Measurements from ENCODE around the gene LYRM1. TPM values are rescaled to one million over a fixed set of nuclear protein-coding genes. Genes with fewer than 3 reads are reported as not detected.
A peak's percentile ranks its signal among the peaks of the same experiment; 100 is the strongest.

LYRM1 gene
- total and polyA plus RNA-seq, 4 donors, result 27.8 to 50.5 (median 31.1) TPM

DNA sequence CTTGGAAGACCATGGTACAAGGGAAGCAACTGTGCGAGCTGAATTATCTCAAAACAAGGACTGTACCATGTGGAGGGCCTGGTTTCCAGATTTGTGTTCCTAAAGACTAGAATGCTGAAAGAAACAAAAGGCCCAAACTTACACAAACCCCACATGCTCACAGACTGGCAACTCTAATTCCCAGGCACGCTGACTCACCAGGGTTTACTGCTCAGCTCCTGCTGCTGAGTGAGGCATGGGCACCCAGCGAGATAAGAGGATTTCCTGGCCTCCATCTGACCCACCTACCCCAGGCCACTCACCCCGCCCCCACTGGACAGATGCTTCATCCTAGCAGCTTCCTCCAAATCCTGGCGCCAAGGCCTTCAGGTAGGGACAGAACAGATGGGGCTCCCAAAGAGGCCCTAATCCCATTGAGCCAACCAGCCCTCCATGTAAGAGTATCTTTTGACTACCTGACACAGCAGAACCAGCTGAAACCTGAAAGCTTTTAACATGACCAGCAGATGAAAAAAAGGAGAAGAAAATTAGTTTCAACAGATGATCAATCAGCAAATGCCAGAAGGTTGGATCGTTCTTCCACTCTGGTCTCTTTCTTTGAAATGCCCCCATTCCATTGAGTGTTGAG lies 34.3 kb upstream of the LYRM1 start:
- Histone ChIP-seq H3K9ac (ENCODE audit: insufficient read depth in 1 of 2, low read length in 2 of 2) (peak overlapping the region in 1 of 2 donors; percentile 23), H3K4me1 (ENCODE audit: control insufficient read depth in 5 of 5, insufficient read depth in 5 of 5, low read length in 5 of 5) (peaks cover 6 to 57% (median 53%) of the 10 kb centered on the region in 5 donors), H3K36me3 (ENCODE audit: control insufficient read depth in 4 of 4, insufficient read depth in 4 of 4, low read length in 4 of 4) (peaks cover 4 to 10% (median 6%) of the 10 kb centered on the region in 4 donors), H3K4me3 (no peak overlapping the region), H3K27me3 (ENCODE audit: control insufficient read depth in 3 of 3, insufficient read depth in 3 of 3, low read length in 2 of 3) (no peaks in the 10 kb centered on the region), H3K9me3 (ENCODE audit: control insufficient read depth in 4 of 4, insufficient read depth in 3 of 4, low read length in 3 of 4) (peaks cover 0 to 4% (median 0%) of the 10 kb centered on the region in 4 donors), H3K27ac (ENCODE audit: low read depth in 1 of 2, low read length in 1 of 2) (peak overlapping the region in 1 of 2 donors; percentile 47)
- ATAC-seq (ENCODE audit: insufficient read depth, low FRiP score) (peak; percentile 8), DNase-seq (no peak)
- WGBS, 2 donors, result 71 to 73% methylated on average over 6 of the region's 6 CpGs
- TF ChIP-seq CTCF (IDR thresholded peaks at IDR 0.05; ENCODE audit: control extremely low read depth, extremely low read depth), result no peak

DNA sequence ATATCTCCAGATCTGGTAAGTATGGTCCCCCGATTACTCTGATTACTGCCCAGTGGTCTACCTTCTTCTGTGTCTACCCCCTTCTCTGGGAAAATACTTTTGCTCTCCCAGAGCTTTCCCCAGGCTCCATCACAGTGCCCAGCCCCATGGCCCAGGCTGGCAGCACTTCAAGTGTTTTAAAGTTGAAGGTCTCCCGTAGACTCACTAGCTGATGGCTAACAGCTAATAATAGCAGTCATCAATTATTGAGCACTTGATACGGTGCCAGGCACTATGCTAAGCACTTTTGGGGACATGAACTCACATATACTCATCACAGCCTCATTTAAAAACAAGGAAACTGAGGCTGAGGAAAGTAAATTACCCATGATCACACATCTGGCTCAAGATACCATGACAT lies 33.8 kb upstream of the LYRM1 start:
- no peaks in the 10 kb centered on the region for H3K27me3 ChIP-seq (ENCODE audit: control insufficient read depth in 3 of 3, insufficient read depth in 3 of 3, low read length in 2 of 3)
- H3K9ac ChIP-seq (ENCODE audit: insufficient read depth in 1 of 2, low read length in 2 of 2), result no peak overlapping the region
- ATAC-seq (ENCODE audit: insufficient read depth, low FRiP score) (no peak), DNase-seq (peak in 2 of 3 donors; percentile 38 to 58)
- H3K36me3 ChIP-seq (ENCODE audit: control insufficient read depth in 4 of 4, insufficient read depth in 4 of 4, low read length in 4 of 4), result peaks cover 0 to 8% (median 4%) of the 10 kb centered on the region in 4 donors
- no peak overlapping the region for H3K27ac ChIP-seq (ENCODE audit: low read depth in 1 of 2, low read length in 1 of 2)
- H3K4me1 ChIP-seq (ENCODE audit: control insufficient read depth in 5 of 5, insufficient read depth in 5 of 5, low read length in 5 of 5), result peaks cover 9 to 62% (median 57%) of the 10 kb centered on the region in 5 donors
- no peak for TF ChIP-seq CTCF (IDR thresholded peaks at IDR 0.05; ENCODE audit: control extremely low read depth, extremely low read depth)
- 66 to 87% methylated on average over 3 of the region's 3 CpGs for WGBS, 2 donors
- H3K9me3 ChIP-seq (ENCODE audit: control insufficient read depth in 4 of 4, insufficient read depth in 3 of 4, low read length in 3 of 4), result peaks cover 0 to 4% (median 0%) of the 10 kb centered on the region in 4 donors
- H3K4me3 ChIP-seq, result no peak overlapping the region

DNA sequence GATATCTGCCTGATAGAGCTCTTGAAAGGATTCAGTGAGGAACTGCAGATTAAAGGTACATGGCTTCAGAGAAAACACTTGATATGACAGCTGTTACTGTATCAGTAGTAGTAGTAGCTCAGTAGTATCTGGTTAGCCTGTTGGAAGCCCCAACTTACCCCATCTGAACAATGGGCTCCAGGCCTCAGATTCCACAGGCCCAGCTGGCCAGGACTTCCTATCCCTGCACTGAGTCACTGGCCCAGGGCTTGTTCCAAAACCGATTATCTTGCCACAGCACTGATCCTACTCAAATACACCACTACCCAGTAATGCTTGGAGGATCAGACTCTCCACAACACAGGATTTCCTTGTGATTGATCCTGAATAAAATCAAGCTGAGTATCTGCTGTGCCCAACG lies 33.0 kb upstream of the LYRM1 start:
- Histone ChIP-seq H3K4me3 (no peak overlapping the region), H3K9me3 (ENCODE audit: control insufficient read depth in 4 of 4, insufficient read depth in 3 of 4, low read length in 3 of 4) (no peaks in the 10 kb centered on the region), H3K4me1 (ENCODE audit: control insufficient read depth in 5 of 5, insufficient read depth in 5 of 5, low read length in 5 of 5) (peaks cover 9 to 65% (median 58%) of the 10 kb centered on the region in 5 donors), H3K27me3 (ENCODE audit: control insufficient read depth in 3 of 3, insufficient read depth in 3 of 3, low read length in 2 of 3) (no peaks in the 10 kb centered on the region), H3K36me3 (ENCODE audit: control insufficient read depth in 4 of 4, insufficient read depth in 4 of 4, low read length in 4 of 4) (peaks cover 0 to under 1% (median 0%) of the 10 kb centered on the region in 4 donors), H3K9ac (ENCODE audit: insufficient read depth in 1 of 2, low read length in 2 of 2) (no peak overlapping the region), H3K27ac (ENCODE audit: low read depth in 1 of 2, low read length in 1 of 2) (no peak overlapping the region)
- ATAC-seq (ENCODE audit: insufficient read depth, low FRiP score) (no peak), DNase-seq (no peak)
- 82 to 83% methylated on average over 2 of the region's 2 CpGs for WGBS, 2 donors
- no peak for TF ChIP-seq CTCF (IDR thresholded peaks at IDR 0.05; ENCODE audit: control extremely low read depth, extremely low read depth)

Data from lung (tissue), 12 donors.